ENCODE data around the gene GPER1. TPM values are rescaled to one million over a fixed set of nuclear protein-coding genes. Genes with fewer than 3 reads are reported as not detected.

Gene GPER1
- total RNA-seq, 1 experiment from 2014 or later, result 0.28 TPM

DNA sequence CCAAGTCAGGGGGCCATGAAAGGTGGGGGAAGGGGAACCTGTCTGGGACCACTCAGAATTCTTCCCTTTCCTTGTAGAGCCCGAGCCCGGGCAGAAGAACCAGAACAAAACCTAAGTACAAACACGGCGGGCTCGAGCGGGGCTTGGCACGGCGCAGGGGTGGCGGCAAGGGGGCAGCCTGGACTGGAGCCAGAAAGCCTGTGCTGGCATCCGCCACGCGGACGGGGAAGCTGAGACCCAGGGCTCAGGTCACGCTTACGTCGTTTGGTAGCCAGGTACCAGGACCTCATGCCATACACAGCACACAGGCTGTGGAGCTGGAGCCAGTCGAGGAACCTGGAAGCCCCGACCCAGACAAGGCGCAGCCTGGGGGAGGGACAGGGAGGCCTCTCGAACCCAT lies 6.6 kb upstream of the GPER1 start:
- BruUV-seq (replicated peaks), result no TSS peak
- no peak for DNase-seq (ENCODE audit: unreplicated experiment)
- CTCF ChIA-PET, result interaction anchor here (0.6 to 1.6 kb wide), 2 partner anchors 16 to 88 kb away, joined by 3 to 6 read pairs; no protein-coding TSS in a partner anchor
- H3K27ac Mint-ChIP-seq (ENCODE audit: low read depth, unreplicated experiment), result no peak overlapping the region
- no peak overlapping the region for H3K4me3 Mint-ChIP-seq (ENCODE audit: unreplicated experiment)
- no peaks in the 10 kb centered on the region for H3K9me3 Mint-ChIP-seq (ENCODE audit: unreplicated experiment)
- H3K27me3 Mint-ChIP-seq (ENCODE audit: insufficient read depth, unreplicated experiment), result no peaks in the 10 kb centered on the region
- no peaks in the 10 kb centered on the region for H3K4me1 Mint-ChIP-seq (ENCODE audit: insufficient read depth, unreplicated experiment)
- TF ChIP-seq, protein P1, sequence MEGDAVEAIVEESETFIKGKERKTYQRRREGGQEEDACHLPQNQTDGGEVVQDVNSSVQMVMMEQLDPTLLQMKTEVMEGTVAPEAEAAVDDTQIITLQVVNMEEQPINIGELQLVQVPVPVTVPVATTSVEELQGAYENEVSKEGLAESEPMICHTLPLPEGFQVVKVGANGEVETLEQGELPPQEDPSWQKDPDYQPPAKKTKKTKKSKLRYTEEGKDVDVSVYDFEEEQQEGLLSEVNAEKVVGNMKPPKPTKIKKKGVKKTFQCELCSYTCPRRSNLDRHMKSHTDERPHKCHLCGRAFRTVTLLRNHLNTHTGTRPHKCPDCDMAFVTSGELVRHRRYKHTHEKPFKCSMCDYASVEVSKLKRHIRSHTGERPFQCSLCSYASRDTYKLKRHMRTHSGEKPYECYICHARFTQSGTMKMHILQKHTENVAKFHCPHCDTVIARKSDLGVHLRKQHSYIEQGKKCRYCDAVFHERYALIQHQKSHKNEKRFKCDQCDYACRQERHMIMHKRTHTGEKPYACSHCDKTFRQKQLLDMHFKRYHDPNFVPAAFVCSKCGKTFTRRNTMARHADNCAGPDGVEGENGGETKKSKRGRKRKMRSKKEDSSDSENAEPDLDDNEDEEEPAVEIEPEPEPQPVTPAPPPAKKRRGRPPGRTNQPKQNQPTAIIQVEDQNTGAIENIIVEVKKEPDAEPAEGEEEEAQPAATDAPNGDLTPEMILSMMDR (IDR thresholded peaks at IDR 0.05; ENCODE audit: unreplicated experiment), result no peak
- intact Hi-C loops (cut with micrococcal nuclease), result no loop called here
- POLR2A ChIA-PET, result no interaction called here
- H3K36me3 Mint-ChIP-seq (ENCODE audit: insufficient read depth, unreplicated experiment), result no peaks in the 10 kb centered on the region

DNA sequence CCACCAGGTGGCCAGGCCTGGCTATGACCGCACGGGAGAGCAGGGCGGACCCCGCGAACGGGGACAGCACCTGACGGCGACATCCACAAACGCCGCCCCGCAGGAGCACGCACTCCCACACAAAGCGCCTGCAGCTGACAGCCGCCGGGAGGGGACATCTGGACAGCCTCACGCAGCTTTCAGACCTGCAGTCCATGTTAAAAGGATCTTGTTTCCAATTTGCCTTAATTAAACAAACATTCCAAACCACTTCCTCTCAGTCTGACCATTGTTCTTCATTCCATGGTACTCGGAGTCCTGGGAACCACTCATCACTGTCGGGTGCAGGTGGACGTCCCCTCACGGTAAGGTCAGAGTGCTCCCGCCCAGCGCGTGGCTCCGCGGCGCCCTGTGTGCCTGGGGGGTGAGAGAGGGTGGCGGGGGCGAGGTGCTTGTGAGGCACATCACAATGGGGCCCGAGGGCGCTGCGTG lies 5.9 kb upstream of the GPER1 start:
- Mint-ChIP-seq H3K36me3 (ENCODE audit: insufficient read depth, unreplicated experiment) (no peaks in the 10 kb centered on the region), H3K27ac (ENCODE audit: low read depth, unreplicated experiment) (no peak overlapping the region), H3K4me3 (ENCODE audit: unreplicated experiment) (no peak overlapping the region), H3K27me3 (ENCODE audit: insufficient read depth, unreplicated experiment) (no peaks in the 10 kb centered on the region), H3K4me1 (ENCODE audit: insufficient read depth, unreplicated experiment) (peaks cover 4% of the 10 kb centered on the region), H3K9me3 (ENCODE audit: unreplicated experiment) (no peaks in the 10 kb centered on the region)
- ChIA-PET CTCF (interaction anchor here (0.6 kb wide), 1 partner anchor 16 kb away, joined by 3 read pairs; no protein-coding TSS in a partner anchor), POLR2A (no interaction called here)
- TF ChIP-seq, protein P1 (IDR thresholded peaks at IDR 0.05; ENCODE audit: unreplicated experiment), result no peak
- intact Hi-C loops (cut with micrococcal nuclease), result no loop called here
- no peak for DNase-seq (ENCODE audit: unreplicated experiment)
- BruUV-seq (replicated peaks), result no TSS peak

DNA sequence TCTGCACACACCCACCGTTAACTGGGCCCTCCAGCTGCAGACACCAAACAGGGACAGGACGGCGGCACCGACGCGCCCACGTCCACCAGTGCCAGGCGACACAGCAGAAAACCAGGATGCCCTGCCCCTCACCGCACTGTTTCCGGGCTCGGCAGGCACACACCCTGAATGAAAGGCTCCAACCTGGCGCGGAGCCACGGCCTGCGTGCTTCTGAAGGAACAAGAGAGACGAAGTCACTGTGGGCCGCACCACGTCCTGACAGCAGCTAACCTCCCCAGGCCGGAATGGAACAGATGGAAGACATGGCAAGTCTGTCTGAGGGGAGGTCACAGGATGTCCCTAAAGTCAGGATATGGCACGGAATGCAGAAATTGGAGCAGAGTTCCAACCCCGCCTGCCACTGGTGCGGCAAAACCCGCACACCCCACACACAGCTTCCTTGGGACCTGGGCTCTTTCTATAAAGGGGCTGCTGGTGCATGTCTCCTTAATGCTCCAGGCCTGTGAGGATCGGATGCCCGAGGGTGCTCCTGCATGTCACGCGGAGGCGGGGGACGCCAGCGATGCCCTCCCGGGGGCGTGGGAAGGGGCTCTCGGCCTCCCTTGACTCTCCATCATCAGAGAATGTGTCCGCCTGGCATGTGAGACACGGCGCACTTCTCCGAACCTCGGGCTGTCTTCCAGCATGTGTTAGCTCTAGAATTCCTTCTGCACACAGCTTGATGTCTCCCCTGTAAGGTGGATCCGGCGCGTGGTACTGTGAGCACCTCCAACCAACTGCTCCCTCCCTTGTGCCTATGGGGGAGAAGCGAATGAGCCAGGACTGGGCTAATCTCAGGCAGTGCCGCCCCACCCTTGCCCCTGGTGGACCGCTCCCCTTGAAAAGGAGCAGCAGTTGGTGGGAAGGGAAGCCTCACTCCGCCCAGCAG lies 3.9 kb upstream of the GPER1 start:
- no peaks in the 10 kb centered on the region for H3K27me3 Mint-ChIP-seq (ENCODE audit: insufficient read depth, unreplicated experiment)
- no peaks in the 10 kb centered on the region for H3K9me3 Mint-ChIP-seq (ENCODE audit: unreplicated experiment)
- CTCF ChIA-PET, result interaction anchor here (0.7 to 4.2 kb wide), 3 partner anchors 9 to 128 kb away, joined by 3 to 26 read pairs (median 3); no protein-coding TSS in a partner anchor
- TF ChIP-seq, protein P1 (IDR thresholded peaks at IDR 0.05; ENCODE audit: unreplicated experiment), result no peak
- H3K36me3 Mint-ChIP-seq (ENCODE audit: insufficient read depth, unreplicated experiment), result no peaks in the 10 kb centered on the region
- intact Hi-C loops (cut with micrococcal nuclease), result no loop called here
- BruUV-seq (replicated peaks), result no TSS peak
- peaks cover 20% of the 10 kb centered on the region for H3K4me1 Mint-ChIP-seq (ENCODE audit: insufficient read depth, unreplicated experiment)
- H3K4me3 Mint-ChIP-seq (ENCODE audit: unreplicated experiment), result no peak overlapping the region
- POLR2A ChIA-PET, result no interaction called here
- H3K27ac Mint-ChIP-seq (ENCODE audit: low read depth, unreplicated experiment), result no peak overlapping the region
- no peak for DNase-seq (ENCODE audit: unreplicated experiment)

DNA sequence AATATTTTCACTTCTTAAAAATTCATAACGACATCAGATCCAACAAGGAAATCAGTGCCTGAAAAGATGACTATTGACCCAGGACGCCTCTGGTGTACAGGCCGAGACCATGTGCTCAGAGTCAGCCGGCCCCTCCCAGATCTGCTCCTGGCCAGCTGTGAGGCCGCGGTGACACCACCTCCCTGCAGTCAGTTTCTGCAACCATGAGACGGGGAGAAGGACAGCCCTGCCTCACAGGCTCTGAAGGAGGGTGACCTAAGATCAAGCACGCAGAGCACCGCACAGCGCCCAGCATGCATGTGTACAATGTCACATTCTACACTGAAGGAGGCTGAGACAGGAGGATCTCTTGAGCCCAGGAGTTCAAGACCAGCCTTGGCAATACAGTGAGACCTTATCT lies 2.6 kb upstream of the GPER1 start:
- ChIA-PET POLR2A (no interaction called here), CTCF (interaction anchor here (1.0 to 4.2 kb wide), 6 partner anchors 9 to 98 kb away, joined by 3 to 26 read pairs (median 6); no protein-coding TSS in a partner anchor)
- intact Hi-C loops (cut with micrococcal nuclease), result loop anchor here (5.0 kb wide), 2 partner anchors 52 to 77 kb away; partner anchors contain the start of gene ZFAND2A

More for the DNA sequence above, 2.6 kb upstream of the GPER1 start:
- peaks cover 20% of the 10 kb centered on the region for H3K4me1 Mint-ChIP-seq (ENCODE audit: insufficient read depth, unreplicated experiment)
- no TSS peak for BruUV-seq (replicated peaks)
- no peaks in the 10 kb centered on the region for H3K36me3 Mint-ChIP-seq (ENCODE audit: insufficient read depth, unreplicated experiment)
- no peaks in the 10 kb centered on the region for H3K27me3 Mint-ChIP-seq (ENCODE audit: insufficient read depth, unreplicated experiment)
- H3K27ac Mint-ChIP-seq (ENCODE audit: low read depth, unreplicated experiment), result peak overlapping the region; percentile 54
- no peak overlapping the region for H3K4me3 Mint-ChIP-seq (ENCODE audit: unreplicated experiment)
- H3K9me3 Mint-ChIP-seq (ENCODE audit: unreplicated experiment), result no peaks in the 10 kb centered on the region
- TF ChIP-seq, protein P1 (IDR thresholded peaks at IDR 0.05; ENCODE audit: unreplicated experiment), result no peak
- no peak for DNase-seq (ENCODE audit: unreplicated experiment)

Measured in MCF 10A (cell line).